Stimulated activated CD8-positive, alpha-beta memory T cell treated with anti-CD3 and anti-CD28 coated beads, Interleukin-7, amount 100 ng/mL, for 1 hour (primary cell): ENCODE measurements around the gene RPL7L1.
A peak's percentile ranks its signal among the peaks of the same experiment; 100 is the strongest.
"Not testable (repeated sequence)": the region's sequence is repeated elsewhere in the genome, so short reads cannot be mapped to it uniquely, and the experiment has no call there.

Experiments
- DNase-seq, 2 donors: peaks; one replicate each; pipeline ENCODE4 v3.0.0-alpha.2; 2020; ENCODE audit warnings: low read depth in 2 of 2

The RPL7L1 gene

GRCh38 chr6:42879372-42880239 lies at the start of gene RPL7L1:
Gene RPL7L1 (plus strand): TSS chr6:42879616. CDS start chr6:42879911, 295 bp downstream.
- DNase-seq, result peak; percentile 53 to 61

DNA sequence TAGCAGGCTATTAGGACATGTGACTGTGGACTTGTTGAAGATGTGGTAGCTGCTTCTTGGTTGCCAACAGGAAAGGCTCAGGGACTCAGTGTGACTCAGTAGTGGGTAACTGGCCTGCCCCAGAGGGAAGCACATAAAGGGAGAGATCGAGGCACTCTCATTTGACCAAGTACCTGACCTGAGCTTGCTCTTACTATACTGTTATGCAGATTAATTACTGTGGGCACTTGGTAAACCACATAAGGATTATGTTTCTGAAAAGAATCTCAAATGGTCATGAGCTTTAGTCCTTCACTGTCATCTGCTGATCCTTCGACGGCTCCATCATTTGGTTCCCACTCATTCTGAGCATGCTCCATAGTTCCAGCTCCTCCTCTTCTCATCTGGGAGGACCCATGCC lies 48.2 kb upstream of the RPL7L1 start:
- no peak for DNase-seq

DNA sequence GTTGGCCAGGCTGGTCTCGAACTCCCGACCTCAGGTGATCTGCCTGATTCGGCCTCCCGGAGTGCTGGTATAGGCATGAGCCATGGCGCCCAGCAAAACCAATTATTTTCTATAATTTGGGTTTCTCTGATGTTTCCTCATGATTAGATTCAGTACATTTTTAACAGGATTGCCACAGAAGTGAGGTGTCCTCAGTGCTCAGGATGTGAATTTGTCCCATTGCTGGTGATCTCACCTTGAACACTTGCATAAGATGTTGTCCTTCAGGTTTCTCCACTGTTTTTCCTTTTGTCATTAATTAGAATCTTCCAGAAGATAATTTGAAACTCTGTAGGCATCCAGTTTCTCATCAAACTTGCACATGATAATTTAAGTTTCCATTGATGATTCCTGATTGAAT lies 45.4 kb upstream of the RPL7L1 start:
- no peak for DNase-seq

- no peak for DNase-seq
Measured at GRCh38 chr6:42841844-42842584, 37.4 kb upstream of the RPL7L1 start.

DNA sequence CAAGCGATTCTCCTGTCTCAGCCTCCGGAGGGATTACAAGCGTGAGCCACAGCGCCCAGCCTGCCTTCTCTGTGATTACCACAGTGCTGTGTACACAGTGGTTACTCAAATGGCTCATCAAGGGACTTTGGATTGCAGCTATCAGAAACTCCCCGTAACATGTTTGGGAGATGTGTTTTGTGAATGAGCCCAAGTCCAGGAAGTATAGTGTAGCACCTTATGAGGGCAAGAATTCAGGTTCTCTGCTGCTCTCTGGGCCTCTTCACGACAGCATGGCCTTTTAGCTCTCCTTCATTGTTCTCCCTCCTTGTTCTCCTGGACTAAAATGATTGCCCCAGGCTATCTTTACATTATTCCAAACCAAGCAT lies 34.1 kb upstream of the RPL7L1 start:
- DNase-seq, result no peak

DNA sequence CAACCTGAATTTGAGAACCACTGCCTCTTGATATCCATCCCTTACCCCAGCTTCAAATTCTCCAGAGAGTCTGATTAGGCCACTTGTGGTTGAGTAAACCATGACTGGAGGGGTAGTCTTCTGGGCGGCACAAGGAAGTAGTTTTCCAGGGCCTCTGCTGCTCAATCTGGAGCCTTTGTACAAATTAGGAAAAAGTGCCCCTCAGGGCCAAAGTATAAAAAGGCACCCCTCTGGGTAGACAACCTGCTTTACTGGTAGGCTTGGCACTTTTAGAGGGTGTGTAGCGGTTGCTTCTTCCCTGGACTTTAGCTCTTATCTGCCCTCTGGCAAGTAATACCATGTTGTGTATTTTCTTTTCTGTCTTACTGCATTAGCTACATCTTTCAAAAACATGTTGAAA lies 32.9 kb upstream of the RPL7L1 start:
- DNase-seq, result no peak

GRCh38 chr6:42848700-42849099 lies 30.7 kb upstream of the RPL7L1 start:
- DNase-seq, result no peak

DNA sequence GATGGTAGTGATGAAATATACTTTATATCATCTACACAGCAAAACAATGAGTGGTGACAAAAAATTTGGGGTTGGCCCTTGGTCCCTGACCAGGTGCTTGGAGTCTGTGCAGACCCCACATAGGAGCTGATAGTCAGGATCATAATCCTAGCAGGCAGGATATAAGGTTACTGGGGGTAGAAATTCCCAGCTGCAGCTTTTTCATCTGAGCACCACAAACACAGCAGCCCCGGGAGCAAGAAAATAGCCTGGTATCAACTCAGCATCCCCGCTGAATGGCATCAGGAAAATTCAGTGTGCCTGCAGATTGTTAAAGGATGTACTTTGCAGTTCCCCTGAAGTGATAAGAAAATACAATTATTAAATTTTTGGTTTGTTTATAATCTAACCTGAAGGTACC lies 27.8 kb upstream of the RPL7L1 start:
- no peak for DNase-seq

DNA sequence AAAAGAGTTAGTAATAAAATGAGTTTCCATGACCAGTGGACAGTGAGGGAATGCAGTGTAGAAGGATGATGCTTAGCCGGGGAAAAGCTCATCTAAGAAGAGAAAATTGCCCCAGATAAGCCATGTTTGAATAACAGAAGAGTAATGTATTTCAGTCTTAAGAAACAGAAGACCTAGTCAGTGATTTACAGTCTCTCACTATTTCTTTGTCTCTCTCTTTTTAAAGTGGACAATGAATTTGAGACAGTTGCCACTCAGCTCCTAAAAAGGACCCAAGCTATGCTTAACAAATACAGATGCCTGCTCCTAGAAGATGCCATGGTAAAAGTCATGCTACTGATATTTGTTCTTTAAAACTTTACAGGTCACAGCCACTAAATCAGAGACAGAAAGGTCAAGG lies 19.4 kb upstream of the RPL7L1 start:
- no peak for DNase-seq

DNA sequence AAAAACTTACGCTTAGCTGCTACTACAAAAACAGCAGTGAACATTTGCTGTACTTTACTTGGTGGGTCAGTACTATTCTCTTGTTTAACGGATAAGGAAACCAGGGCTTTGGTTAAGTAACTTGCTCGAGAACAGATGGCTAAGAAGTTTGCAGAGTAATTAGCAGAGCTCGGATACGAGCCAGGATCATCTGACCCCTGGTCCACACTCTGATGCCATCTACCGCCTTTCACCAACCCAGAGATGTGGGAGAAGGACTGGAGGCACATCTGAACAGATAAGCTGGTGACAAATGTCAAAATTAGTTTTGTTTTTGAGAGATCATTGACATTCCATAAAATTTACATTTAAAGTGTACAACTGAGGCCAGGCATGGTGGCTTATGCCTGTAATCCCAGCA lies 18.9 kb upstream of the RPL7L1 start:
- DNase-seq, result no peak

GRCh38 chr6:42864602-42865001 lies 14.8 kb upstream of the RPL7L1 start:
- no peak for DNase-seq

GRCh38 chr6:42870145-42870936 lies 9.1 kb upstream of the RPL7L1 start:
- DNase-seq, result no peak

- DNase-seq, result no peak
Measured at GRCh38 chr6:42871711-42872110, 7.7 kb upstream of the RPL7L1 start.

DNA sequence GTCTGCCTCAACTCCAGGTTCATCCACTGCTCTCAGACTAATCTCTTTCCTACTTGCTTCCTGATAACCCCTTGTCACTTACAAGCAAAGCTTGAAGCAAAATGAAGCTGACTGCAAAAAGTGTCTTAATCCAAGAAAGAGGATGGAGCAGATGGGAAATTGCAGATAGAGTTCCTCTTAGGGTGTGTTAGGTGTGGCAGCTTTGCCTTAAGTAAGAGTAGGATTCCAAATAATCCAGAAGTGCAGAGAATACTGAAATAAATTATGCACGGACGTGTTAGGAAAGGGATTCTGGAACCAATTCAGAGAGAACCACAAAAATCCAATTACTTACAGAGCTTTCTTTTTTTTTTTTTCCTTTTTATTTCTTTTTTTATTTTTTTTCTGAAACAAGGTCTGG lies 6.1 kb upstream of the RPL7L1 start:
- DNase-seq, result no peak

DNA sequence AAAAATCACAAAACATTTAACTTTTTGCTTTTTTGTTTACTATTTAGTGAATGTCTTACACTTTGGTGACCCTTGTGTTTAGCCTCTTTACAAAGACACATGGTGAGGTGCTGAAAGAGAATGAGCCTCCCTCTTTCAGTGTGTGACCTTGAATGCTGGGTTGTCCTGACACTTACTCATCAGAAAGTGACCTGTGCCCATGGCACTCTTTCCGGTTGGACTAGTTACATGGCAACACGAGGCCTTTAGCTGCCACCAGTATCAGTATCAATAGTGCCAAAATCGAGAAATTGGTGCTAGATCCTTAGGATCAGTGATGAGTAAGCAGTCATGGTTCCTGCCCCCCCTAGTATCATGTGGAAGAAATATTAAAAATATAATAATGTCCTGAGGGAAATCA lies 1.7 kb upstream of the RPL7L1 start:
- no peak for DNase-seq

DNA sequence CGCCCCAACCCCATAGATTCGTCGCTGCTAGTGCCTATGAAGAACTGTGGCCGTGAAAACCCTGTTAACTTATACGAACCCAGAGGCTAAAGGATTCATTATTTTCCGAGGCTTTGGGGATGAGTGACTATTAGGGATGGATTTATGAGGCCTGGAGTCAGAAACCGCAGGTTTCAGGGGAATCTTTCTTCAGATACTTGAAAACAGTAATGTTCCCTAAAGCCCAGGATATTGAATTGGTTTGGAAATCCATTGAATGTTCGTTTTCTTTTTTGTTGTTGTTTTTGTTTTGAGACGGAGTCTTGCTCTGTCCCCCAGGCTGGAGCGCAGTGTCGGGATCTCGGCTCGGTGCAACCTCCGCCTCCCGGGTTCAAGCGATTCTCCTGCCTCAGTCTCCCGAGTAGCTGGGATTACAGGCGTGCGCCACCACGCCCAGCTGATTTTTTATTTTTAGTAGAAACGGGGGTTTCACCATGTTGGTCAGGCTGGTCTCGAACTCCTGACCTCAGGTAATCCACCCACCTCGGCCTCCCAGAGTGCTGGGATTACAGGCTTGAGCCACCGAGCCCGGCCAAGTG lies 913 bp downstream of the RPL7L1 start:
- DNase-seq, result not testable (repeated sequence)

- not testable (repeated sequence) for DNase-seq
Measured at GRCh38 chr6:42880871-42881270, 1.5 kb downstream of the RPL7L1 start.

- no peak for DNase-seq
Measured at GRCh38 chr6:42885702-42886101, 6.3 kb downstream of the RPL7L1 start.

- not testable (repeated sequence) for DNase-seq
Measured at GRCh38 chr6:42888201-42888600, 8.8 kb downstream of the RPL7L1 start.

DNA sequence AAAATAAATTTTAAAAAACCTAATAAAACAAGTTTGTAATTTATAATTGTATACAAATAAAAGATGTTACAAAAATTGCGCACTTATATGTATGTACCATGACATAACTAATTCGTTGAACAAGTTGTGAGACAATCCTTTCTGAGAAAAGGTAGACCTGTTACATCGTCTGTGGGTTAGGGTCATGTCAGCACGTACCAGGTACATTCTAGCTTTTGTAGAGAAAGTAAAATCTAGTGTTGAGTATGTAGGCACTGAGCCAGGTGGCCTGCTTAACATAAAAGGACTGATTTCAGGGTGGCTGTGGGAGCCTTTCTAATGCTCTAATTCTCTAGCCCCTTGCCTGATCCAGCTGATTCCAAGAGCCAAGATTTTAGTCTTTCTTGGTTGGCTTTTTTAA lies 10.4 kb downstream of the RPL7L1 start:
- no peak for DNase-seq

DNA sequence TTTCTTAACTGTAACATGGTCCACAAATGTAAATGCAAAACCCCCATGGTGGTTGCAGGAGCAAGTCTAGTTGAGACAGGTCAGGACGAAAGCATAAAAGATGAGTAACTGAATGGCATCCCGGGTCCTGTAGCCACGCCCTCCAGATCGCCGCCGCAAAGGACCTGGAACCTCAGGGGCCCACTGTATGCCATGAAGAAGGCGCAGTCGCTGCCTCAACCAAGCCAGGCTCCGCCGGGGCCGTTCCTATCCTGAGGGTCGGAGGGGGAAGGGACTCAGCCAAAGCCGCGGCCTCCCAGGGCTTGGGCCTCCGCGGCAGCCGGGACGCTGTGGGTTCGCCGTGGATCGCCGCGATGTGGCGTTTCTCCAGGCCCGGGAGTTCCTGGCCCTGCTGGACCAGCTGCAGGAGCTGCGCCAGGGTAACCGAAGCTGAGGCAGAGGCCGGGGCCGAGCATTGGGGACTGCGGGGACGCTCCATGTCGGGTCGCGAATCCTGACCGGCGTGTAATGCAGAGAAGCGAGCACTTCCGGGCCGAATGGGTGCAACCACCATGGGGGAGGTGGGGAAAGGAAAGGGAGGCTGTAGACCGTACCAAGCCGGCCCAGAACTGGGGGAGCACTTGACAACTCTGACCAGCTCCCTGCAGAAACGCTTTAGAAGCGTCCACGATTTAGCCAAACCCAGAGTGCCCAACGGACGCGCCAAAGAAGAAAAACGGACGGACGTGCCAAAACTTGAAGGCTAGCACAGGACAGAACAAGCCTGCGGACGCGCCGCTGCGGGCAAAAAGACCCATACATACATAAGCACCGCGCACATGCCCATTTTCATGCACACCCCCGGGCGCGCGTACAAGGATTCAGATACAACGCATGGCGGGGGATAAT lies 11.1 kb downstream of the RPL7L1 start:
- peak; percentile 67 to 71 for DNase-seq
